ENCODE results near the gene CLSTN1. TPM values are rescaled to one million over a fixed set of nuclear protein-coding genes. Genes with fewer than 3 reads are reported as not detected.
"Not testable (repeated sequence)": the region's sequence is repeated elsewhere in the genome, so short reads cannot be mapped to it uniquely, and the experiment has no call there.

Gene CLSTN1
- polyA plus RNA-seq, 1 experiment, result 34.3 TPM

GRCh38 chr1:9717193-9718005 is 106.4 kb downstream of the CLSTN1 start:
- CTCF ChIA-PET, result interaction anchor here (2.3 to 3.1 kb wide), 2 partner anchors 8 to 90 kb away, joined by 9 to 17 read pairs; no protein-coding TSS in a partner anchor
- TF ChIP-seq CTCF (IDR thresholded peaks at IDR 0.05; ENCODE audit: insufficient read depth, low read depth, low read length), result no peak
- POLR2A ChIA-PET, result no interaction called here
- DNase-seq (ENCODE audit: low read depth), result no peak
- Histone ChIP-seq H3K27me3 (ENCODE audit: control insufficient read depth, insufficient read depth, low read length) (no peaks in the 10 kb centered on the region), H3K4me3 (ENCODE audit: low read depth, low read length) (no peak overlapping the region), H3K36me3 (ENCODE audit: control insufficient read depth, insufficient read depth, low read length) (peaks cover 37% of the 10 kb centered on the region)

- peaks cover 30% of the 10 kb centered on the region for H3K36me3 ChIP-seq (ENCODE audit: control insufficient read depth, insufficient read depth, low read length)
- H3K27me3 ChIP-seq (ENCODE audit: control insufficient read depth, insufficient read depth, low read length), result no peaks in the 10 kb centered on the region
- POLR2A ChIA-PET, result no interaction called here
- no peak for DNase-seq (ENCODE audit: low read depth)
- TF ChIP-seq CTCF (IDR thresholded peaks at IDR 0.05; ENCODE audit: insufficient read depth, low read depth, low read length), result no peak
- no peak overlapping the region for H3K4me3 ChIP-seq (ENCODE audit: low read depth, low read length)
- CTCF ChIA-PET, result interaction anchor here (1.0 to 3.1 kb wide), 3 partner anchors 9 to 90 kb away, joined by 3 to 17 read pairs (median 9); no protein-coding TSS in a partner anchor
Measured at GRCh38 chr1:9716404-9717192, 107.2 kb downstream of the CLSTN1 start.

GRCh38 chr1:9715536-9716226 is 108.1 kb downstream of the CLSTN1 start:
- DNase-seq (ENCODE audit: low read depth), result no peak
- Histone ChIP-seq H3K36me3 (ENCODE audit: control insufficient read depth, insufficient read depth, low read length) (peaks cover 23% of the 10 kb centered on the region), H3K4me3 (ENCODE audit: low read depth, low read length) (no peak overlapping the region), H3K27me3 (ENCODE audit: control insufficient read depth, insufficient read depth, low read length) (no peaks in the 10 kb centered on the region)
- CTCF ChIA-PET, result interaction anchor here (1.0 to 2.3 kb wide), 2 partner anchors 10 to 15 kb away, joined by 3 to 9 read pairs; no protein-coding TSS in a partner anchor
- POLR2A ChIA-PET, result no interaction called here
- no peak for TF ChIP-seq CTCF (IDR thresholded peaks at IDR 0.05; ENCODE audit: insufficient read depth, low read depth, low read length)

- Histone ChIP-seq H3K27me3 (ENCODE audit: control insufficient read depth, insufficient read depth, low read length) (no peaks in the 10 kb centered on the region), H3K36me3 (ENCODE audit: control insufficient read depth, insufficient read depth, low read length) (peaks cover 20% of the 10 kb centered on the region), H3K4me3 (ENCODE audit: low read depth, low read length) (no peak overlapping the region)
- no peak for DNase-seq (ENCODE audit: low read depth)
- CTCF ChIA-PET, result interaction anchor here (0.8 to 1.2 kb wide), 2 partner anchors 11 to 154 kb away, joined by 3 read pairs; no protein-coding TSS in a partner anchor
- POLR2A ChIA-PET, result no interaction called here
- TF ChIP-seq CTCF (IDR thresholded peaks at IDR 0.05; ENCODE audit: insufficient read depth, low read depth, low read length), result no peak
Measured at GRCh38 chr1:9714257-9714718, 109.5 kb downstream of the CLSTN1 start.

GRCh38 chr1:9712767-9713166 is 111.0 kb downstream of the CLSTN1 start:
- H3K4me3 ChIP-seq (ENCODE audit: low read depth, low read length); POLR2A ChIA-PET; H3K27me3 ChIP-seq (ENCODE audit: control insufficient read depth, insufficient read depth, low read length); DNase-seq (ENCODE audit: low read depth): not testable (repeated sequence)
- CTCF ChIA-PET, result interaction anchor here (0.7 kb wide), 1 partner anchor 162 kb away, joined by 3 read pairs; no protein-coding TSS in a partner anchor
- peaks cover 15% of the 10 kb centered on the region for H3K36me3 ChIP-seq (ENCODE audit: control insufficient read depth, insufficient read depth, low read length)
